Measurements from ENCODE around the gene YARS2. TPM values are rescaled to one million over a fixed set of nuclear protein-coding genes. Genes with fewer than 3 reads are reported as not detected.

Gene YARS2
- total and polyA plus RNA-seq, 9 of the 15 experiments (the other 6 are each of a cell fraction or from before 2014, with no cell fraction given) = 15.2 to 40.9 (median 28.7) TPM

DNA sequence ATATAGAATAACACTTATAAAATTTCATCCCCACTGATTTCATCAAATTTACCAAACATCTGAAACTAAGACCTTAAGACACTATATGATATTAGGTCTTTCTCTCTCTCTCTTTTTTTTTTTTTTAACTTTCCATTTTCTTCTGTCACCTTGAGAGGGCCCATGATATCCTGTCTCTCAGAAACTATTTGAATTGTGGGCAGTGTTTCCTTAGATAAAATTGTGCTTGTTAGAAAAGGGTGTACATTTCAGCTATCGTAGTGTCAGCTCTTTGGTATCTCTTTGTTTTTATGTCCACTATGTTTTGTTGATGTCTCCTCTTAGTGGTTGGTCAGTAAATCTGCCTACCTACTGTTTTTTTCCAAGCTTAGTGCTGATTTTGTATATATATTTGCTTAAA, 52.8 kb downstream of the YARS2 start:
- in situ Hi-C loops (cut with MboI) (no loop called here), intact Hi-C loops (cut with micrococcal nuclease) (no loop called here)
- no peaks in the 10 kb centered on the region for H3K9me3 ChIP-seq (replicated peaks; ENCODE audit: control insufficient read depth, insufficient read depth, low read depth, low read length)
- peaks cover 0 to 12% of the 10 kb centered on the region in 2 experiments; a peak in 3 of 5 replicates for H3K4me1 ChIP-seq (replicated peaks in 1 of 2; ENCODE audit: control insufficient read depth in 2 of 2, insufficient read depth in 2 of 2, low read length in 2 of 2)
- BruUV-seq (replicated peaks) = no TSS peak
- H3K9ac ChIP-seq (ENCODE audit: insufficient read depth in 1 of 2, low read depth in 2 of 2, low read length in 2 of 2) = no peak overlapping the region
- 0 out of 2 replicates have a peak, but pooled peaks have one; percentile 5 for TF ChIP-seq ZNF316 (IDR thresholded peaks at IDR 0.05)
- TF ChIP-seq, protein P1, sequence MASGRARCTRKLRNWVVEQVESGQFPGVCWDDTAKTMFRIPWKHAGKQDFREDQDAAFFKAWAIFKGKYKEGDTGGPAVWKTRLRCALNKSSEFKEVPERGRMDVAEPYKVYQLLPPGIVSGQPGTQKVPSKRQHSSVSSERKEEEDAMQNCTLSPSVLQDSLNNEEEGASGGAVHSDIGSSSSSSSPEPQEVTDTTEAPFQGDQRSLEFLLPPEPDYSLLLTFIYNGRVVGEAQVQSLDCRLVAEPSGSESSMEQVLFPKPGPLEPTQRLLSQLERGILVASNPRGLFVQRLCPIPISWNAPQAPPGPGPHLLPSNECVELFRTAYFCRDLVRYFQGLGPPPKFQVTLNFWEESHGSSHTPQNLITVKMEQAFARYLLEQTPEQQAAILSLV (tag; IDR thresholded peaks at IDR 0.05) = no peak
- CTCF ChIA-PET (ENCODE audit: low intra/inter-chr PET ratio) = no interaction called here
- no peaks in the 10 kb centered on the region for H3K27me3 ChIP-seq (ENCODE audit: control insufficient read depth in 2 of 2, insufficient read depth in 2 of 2, low read length in 2 of 2)
- H2AFZ ChIP-seq (ENCODE audit: low read depth, low read length) = no peak overlapping the region
- FAIRE-seq (peak; percentile 48), ATAC-seq (no peak; the same call in 1 of the 3 replicates), DNase-seq (ENCODE audit: extremely low read depth in 1 of 4, low spot score in 3 of 4) (no peak)
- no peak overlapping the region for H3K27ac ChIP-seq (ENCODE audit: extremely low read depth, low read depth, low read length)
- no peak overlapping the region for H3K4me3 ChIP-seq
- H3K9me1 ChIP-seq (ENCODE audit: control insufficient read depth, insufficient read depth, low read length) = no peaks in the 10 kb centered on the region
- WGBS (ENCODE audit: insufficient coverage, low coverage, missing lambda C conversion rate) = 72% methylated on average over 1 of the region's 1 CpG
- no peak overlapping the region for H3K4me2 ChIP-seq (ENCODE audit: insufficient read depth, low read length)
- POLR2A ChIA-PET = interaction anchor here (1.1 kb wide), 1 partner anchor 22 kb away, joined by 3 read pairs; no protein-coding TSS in a partner anchor
- peaks cover 15% of the 10 kb centered on the region; the same call in 2 of the 3 replicates for H3K36me3 ChIP-seq (ENCODE audit: control insufficient read depth, insufficient read depth, low read length)
- H4K20me1 ChIP-seq (replicated peaks; ENCODE audit: control insufficient read depth, insufficient read depth, low read length) = no peaks in the 10 kb centered on the region
- peaks cover 24% of the 10 kb centered on the region for H3K79me2 ChIP-seq (ENCODE audit: control insufficient read depth, insufficient read depth, low read length)

DNA sequence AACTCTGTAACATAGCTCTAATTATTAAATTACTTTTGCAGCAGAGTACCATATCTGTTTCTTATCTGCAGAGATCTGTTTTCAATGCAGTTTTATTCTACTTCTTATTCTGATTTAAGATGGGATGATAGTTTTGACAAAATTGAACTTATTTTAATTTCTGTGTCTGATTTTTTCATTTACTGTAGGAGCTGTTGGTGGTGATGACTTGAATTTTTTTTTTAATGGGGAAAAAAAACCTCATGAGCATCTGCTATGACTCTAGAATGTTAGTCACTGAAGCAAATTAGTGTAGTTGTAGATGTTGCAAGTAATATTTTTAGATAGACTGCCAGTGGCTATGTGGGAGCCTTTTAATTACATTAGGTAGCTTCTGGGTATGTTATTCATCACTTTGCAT, 53.2 kb downstream of the YARS2 start:
- CTCF ChIA-PET (ENCODE audit: low intra/inter-chr PET ratio) = no interaction called here
- TF ChIP-seq, protein P2, sequence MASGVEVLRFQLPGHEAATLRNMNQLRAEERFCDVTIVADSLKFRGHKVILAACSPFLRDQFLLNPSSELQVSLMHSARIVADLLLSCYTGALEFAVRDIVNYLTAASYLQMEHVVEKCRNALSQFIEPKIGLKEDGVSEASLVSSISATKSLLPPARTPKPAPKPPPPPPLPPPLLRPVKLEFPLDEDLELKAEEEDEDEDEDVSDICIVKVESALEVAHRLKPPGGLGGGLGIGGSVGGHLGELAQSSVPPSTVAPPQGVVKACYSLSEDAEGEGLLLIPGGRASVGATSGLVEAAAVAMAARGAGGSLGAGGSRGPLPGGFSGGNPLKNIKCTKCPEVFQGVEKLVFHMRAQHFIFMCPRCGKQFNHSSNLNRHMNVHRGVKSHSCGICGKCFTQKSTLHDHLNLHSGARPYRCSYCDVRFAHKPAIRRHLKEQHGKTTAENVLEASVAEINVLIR (CRISPR knock-in tag; IDR thresholded peaks at IDR 0.05) = no peak
- TF ChIP-seq, protein P3, sequence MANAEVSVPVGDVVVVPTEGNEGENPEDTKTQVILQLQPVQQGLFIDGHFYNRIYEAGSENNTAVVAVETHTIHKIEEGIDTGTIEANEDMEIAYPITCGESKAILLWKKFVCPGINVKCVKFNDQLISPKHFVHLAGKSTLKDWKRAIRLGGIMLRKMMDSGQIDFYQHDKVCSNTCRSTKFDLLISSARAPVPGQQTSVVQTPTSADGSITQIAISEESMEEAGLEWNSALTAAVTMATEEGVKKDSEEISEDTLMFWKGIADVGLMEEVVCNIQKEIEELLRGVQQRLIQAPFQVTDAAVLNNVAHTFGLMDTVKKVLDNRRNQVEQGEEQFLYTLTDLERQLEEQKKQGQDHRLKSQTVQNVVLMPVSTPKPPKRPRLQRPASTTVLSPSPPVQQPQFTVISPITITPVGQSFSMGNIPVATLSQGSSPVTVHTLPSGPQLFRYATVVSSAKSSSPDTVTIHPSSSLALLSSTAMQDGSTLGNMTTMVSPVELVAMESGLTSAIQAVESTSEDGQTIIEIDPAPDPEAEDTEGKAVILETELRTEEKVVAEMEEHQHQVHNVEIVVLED (CRISPR knock-in tag; IDR thresholded peaks at IDR 0.05) = no peak
- TF ChIP-seq, protein P4, sequence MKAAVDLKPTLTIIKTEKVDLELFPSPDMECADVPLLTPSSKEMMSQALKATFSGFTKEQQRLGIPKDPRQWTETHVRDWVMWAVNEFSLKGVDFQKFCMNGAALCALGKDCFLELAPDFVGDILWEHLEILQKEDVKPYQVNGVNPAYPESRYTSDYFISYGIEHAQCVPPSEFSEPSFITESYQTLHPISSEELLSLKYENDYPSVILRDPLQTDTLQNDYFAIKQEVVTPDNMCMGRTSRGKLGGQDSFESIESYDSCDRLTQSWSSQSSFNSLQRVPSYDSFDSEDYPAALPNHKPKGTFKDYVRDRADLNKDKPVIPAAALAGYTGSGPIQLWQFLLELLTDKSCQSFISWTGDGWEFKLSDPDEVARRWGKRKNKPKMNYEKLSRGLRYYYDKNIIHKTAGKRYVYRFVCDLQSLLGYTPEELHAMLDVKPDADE (conservative IDR thresholded peaks at IDR 0.05; ENCODE audit: control insufficient read depth, low read depth, low read length) = no peak
- TF ChIP-seq, protein P5, sequence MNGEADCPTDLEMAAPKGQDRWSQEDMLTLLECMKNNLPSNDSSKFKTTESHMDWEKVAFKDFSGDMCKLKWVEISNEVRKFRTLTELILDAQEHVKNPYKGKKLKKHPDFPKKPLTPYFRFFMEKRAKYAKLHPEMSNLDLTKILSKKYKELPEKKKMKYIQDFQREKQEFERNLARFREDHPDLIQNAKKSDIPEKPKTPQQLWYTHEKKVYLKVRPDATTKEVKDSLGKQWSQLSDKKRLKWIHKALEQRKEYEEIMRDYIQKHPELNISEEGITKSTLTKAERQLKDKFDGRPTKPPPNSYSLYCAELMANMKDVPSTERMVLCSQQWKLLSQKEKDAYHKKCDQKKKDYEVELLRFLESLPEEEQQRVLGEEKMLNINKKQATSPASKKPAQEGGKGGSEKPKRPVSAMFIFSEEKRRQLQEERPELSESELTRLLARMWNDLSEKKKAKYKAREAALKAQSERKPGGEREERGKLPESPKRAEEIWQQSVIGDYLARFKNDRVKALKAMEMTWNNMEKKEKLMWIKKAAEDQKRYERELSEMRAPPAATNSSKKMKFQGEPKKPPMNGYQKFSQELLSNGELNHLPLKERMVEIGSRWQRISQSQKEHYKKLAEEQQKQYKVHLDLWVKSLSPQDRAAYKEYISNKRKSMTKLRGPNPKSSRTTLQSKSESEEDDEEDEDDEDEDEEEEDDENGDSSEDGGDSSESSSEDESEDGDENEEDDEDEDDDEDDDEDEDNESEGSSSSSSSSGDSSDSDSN (IDR thresholded peaks at IDR 0.05; ENCODE audit: borderline replicate concordance in 1 of 2, low read depth in 2 of 2, low read length in 2 of 2) = no peak
- TF ChIP-seq NFE2 (IDR thresholded peaks at IDR 0.05; ENCODE audit: low read depth) = no peak

More for the DNA sequence above, 53.2 kb downstream of the YARS2 start:
- peaks cover 13% of the 10 kb centered on the region; the same call in 2 of the 3 replicates for H3K36me3 ChIP-seq (ENCODE audit: control insufficient read depth, insufficient read depth, low read length)
- no peak overlapping the region for H3K27ac ChIP-seq (ENCODE audit: extremely low read depth, low read depth, low read length)
- intact Hi-C loops (cut with micrococcal nuclease) = no loop called here
- no peaks in the 10 kb centered on the region for H3K9me1 ChIP-seq (ENCODE audit: control insufficient read depth, insufficient read depth, low read length)
- no peak overlapping the region for H2AFZ ChIP-seq (ENCODE audit: low read depth, low read length)
- H4K20me1 ChIP-seq (replicated peaks; ENCODE audit: control insufficient read depth, insufficient read depth, low read length) = no peaks in the 10 kb centered on the region
- H3K4me3 ChIP-seq = no peak overlapping the region
- POLR2A ChIA-PET = interaction anchor here (0.8 to 1.1 kb wide), 2 partner anchors 22 to 23 kb away, joined by 3 read pairs; partner anchors contain the start of gene DNM1L
- H3K27me3 ChIP-seq (ENCODE audit: control insufficient read depth in 2 of 2, insufficient read depth in 2 of 2, low read length in 2 of 2) = no peaks in the 10 kb centered on the region
- ATAC-seq (no peak), DNase-seq (ENCODE audit: extremely low read depth in 1 of 4, low spot score in 3 of 4) (no peak), FAIRE-seq (no peak)
- in situ Hi-C loops (cut with MboI) = no loop called here
- peaks cover 0 to 13% of the 10 kb centered on the region in 2 experiments; a peak in 3 of 5 replicates for H3K4me1 ChIP-seq (replicated peaks in 1 of 2; ENCODE audit: control insufficient read depth in 2 of 2, insufficient read depth in 2 of 2, low read length in 2 of 2)
- no TSS peak for BruUV-seq (replicated peaks)
- H3K79me2 ChIP-seq (ENCODE audit: control insufficient read depth, insufficient read depth, low read length) = peaks cover 29% of the 10 kb centered on the region
- H3K4me2 ChIP-seq (ENCODE audit: insufficient read depth, low read length) = no peak overlapping the region
- H3K9ac ChIP-seq (ENCODE audit: insufficient read depth in 1 of 2, low read depth in 2 of 2, low read length in 2 of 2) = no peak overlapping the region
- H3K9me3 ChIP-seq (replicated peaks; ENCODE audit: control insufficient read depth, insufficient read depth, low read depth, low read length) = no peaks in the 10 kb centered on the region

Data from K562 (cell line).